IPS-15b (cell line): ENCODE measurements around the gene MPG.

Source experiments
- H3K27me3 ChIP-seq: one replicate; pipeline ENCODE4 v1.6.1; 2013; ENCODE audit warnings: low read length; ENCODE audit not compliant: control insufficient read depth, insufficient read depth
- H3K36me3 ChIP-seq: one replicate; pipeline ENCODE4 v1.6.1; 2013; ENCODE audit warnings: low read length; ENCODE audit not compliant: control insufficient read depth, insufficient read depth
- H3K4me1 ChIP-seq: one replicate; pipeline ENCODE4 v1.6.1; 2013; ENCODE audit warnings: mild to moderate bottlenecking, low read length; ENCODE audit not compliant: control insufficient read depth, insufficient read depth
- H3K4me3 ChIP-seq: one replicate; pipeline ENCODE4 v1.5.1; 2013; ENCODE audit warnings: low read depth, low read length
- H3K9ac ChIP-seq: one replicate; pipeline ENCODE4 v1.6.1; 2013; ENCODE audit warnings: low read depth, mild to moderate bottlenecking, low read length
- H3K9me3 ChIP-seq: one replicate; pipeline ENCODE4 v1.6.1; 2013; ENCODE audit warnings: mild to moderate bottlenecking, low read length; ENCODE audit not compliant: control insufficient read depth, insufficient read depth

The MPG gene

DNA sequence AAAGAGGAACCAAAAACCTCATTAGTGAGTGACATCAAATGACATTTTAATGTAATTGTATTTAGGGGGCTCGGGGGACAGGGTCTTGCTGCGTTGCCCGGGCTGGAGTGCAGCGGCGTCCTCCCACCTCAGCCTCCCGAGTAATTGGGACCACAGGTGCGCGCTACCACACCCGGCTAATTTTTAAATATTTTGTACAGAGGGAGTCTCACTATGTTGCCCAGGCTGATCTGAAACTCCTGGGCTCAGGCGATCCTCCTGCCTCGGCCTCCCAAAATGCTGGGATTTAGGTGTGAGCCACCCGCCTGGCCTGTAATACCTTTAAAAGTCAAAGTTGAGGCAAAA lies 23.8 kb upstream of the MPG start:
- Histone ChIP-seq H3K9me3 (no peaks in the 10 kb centered on the region), H3K36me3 (peaks cover 42% of the 10 kb centered on the region), H3K4me1 (no peaks in the 10 kb centered on the region), H3K27me3 (no peaks in the 10 kb centered on the region), H3K4me3 (peak overlapping the region; percentile 69), H3K9ac (peak overlapping the region; percentile 73)

DNA sequence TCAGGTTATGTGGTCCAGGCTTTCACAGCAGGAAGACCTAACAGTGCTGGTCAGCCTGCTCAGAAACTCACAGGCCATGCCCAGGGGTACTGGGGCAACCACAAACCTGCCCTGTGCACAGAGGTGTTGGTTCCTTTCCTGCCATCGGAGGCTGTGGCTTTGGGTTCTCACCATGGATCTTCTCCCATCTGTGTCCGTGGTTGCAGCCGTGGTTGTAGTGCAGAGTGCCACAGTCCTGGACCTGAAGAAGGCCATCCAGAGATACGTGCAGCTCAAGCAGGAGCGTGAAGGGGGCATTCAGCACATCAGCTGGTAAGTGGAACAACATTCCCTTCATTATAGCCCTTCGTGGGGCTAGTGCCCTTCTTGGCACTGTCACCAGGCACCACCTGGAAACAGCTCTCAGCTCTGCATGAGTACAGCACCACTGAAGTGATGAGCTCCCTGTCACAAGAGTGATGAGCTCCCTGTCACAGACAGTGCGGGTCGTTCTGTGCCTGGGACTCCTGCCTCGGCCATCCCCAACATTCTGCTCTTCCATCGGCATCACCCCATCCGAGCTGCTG lies 22.4 kb upstream of the MPG start:
- peaks cover 49% of the 10 kb centered on the region for H3K36me3 ChIP-seq
- H3K9me3 ChIP-seq: no peaks in the 10 kb centered on the region
- H3K27me3 ChIP-seq: no peaks in the 10 kb centered on the region
- H3K4me1 ChIP-seq: no peaks in the 10 kb centered on the region
- H3K4me3 ChIP-seq: no peak overlapping the region
- H3K9ac ChIP-seq: no peak overlapping the region

DNA sequence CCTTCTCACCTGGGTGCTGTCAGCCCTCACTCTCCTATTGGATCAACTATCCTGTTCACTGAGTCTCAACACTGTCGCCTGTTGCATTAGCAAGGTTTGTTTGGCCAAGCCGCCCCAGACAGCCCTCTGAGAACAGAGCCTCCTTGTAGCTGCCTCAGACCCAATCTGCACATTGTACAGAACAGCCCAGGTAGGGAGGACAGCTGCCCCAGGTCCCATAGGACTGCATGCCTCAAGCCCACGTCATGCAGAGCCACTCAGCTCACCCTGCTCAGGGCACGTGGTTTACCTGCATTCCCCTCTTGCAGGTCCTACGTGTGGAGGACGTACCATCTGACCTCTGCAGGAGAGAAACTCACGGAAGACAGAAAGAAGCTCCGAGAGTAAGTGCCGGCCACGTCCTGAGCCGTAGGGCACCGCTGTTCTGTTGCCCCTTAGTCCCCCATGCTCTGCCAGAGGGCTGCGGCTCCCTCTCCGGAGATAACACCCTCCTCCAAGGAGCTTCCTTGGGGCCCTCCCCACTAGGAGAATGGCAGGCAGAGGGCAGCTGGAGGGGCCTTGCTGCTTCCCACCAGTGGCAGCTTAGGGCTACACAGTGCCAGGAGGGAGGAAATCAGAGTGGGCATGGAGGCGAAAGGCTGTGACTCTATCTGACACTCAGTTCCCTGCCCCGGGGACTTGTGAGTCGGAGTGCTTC lies 21.6 kb upstream of the MPG start:
- H3K36me3 ChIP-seq: peaks cover 53% of the 10 kb centered on the region
- H3K27me3 ChIP-seq: no peaks in the 10 kb centered on the region
- no peak overlapping the region for H3K4me3 ChIP-seq
- no peaks in the 10 kb centered on the region for H3K9me3 ChIP-seq
- no peak overlapping the region for H3K9ac ChIP-seq
- no peaks in the 10 kb centered on the region for H3K4me1 ChIP-seq

DNA sequence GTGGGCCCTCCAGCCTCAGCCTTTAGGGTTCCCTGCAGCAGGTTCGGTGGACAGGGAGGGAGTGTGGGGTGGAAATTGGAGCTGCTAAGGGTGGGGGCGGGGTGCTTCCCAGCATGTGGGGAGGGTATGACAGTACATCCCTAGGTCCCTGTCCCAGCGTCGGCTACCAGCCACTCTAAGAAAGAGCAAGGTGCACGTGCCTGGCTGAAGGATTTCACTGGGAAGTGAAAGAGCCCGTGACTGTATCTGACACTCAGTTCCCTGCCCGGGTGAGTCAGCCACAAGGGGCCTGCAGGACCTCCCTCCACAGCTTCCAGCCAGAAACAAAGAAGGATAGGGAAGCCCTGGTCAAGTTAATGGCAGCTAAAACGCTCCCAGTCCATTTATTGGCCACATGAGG lies 20.3 kb upstream of the MPG start:
- H3K4me1 ChIP-seq: no peaks in the 10 kb centered on the region
- no peaks in the 10 kb centered on the region for H3K9me3 ChIP-seq
- H3K27me3 ChIP-seq: no peaks in the 10 kb centered on the region
- no peak overlapping the region for H3K4me3 ChIP-seq
- peaks cover 56% of the 10 kb centered on the region for H3K36me3 ChIP-seq
- H3K9ac ChIP-seq: no peak overlapping the region

DNA sequence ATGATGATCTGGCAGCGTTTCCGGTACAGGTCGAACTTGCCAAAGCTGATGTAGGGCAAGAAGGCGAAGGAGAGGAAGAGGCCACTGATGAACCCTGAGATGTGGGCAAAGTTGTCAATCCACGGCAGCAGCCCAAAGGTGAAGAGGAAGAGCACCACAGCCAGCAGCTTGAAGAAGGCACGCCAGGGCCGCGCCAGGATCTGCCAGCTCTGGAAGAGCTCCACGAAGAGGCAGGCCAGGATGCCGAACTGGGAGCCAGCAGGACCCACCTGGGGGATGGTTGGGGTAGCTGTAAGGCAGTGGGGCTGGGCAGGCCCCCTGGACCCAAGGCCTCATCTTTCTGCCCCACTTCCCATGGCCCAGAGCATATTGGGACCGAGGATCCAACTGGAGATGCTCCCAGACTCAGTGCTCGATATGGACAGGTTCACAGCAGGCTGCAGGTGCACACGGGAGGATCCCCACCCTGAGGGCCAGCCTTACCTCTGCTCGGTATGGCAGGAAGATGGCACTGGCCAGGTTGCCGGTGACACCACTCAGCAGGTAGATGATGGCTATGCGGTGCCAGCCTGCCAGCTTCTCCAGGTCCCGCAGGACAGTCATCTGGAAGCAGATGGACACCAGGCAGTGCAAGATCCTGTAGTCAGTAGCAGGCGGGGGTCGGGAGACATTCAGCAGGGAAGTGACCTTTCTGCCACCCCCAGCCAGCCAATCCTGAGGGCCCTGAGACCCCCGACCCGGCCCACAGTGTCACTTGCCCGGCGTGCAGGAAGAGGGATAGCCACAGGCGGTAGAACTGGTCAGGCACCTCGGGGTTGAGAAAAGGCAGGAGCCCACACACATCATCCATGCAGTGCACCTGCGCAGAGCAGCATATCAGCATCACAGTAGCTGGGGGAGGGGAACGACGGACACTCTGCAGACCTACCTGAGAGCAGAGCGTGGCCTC lies 19.3 kb upstream of the MPG start:
- Histone ChIP-seq H3K9me3 (no peaks in the 10 kb centered on the region), H3K36me3 (peaks cover 63% of the 10 kb centered on the region), H3K9ac (no peak overlapping the region)

DNA sequence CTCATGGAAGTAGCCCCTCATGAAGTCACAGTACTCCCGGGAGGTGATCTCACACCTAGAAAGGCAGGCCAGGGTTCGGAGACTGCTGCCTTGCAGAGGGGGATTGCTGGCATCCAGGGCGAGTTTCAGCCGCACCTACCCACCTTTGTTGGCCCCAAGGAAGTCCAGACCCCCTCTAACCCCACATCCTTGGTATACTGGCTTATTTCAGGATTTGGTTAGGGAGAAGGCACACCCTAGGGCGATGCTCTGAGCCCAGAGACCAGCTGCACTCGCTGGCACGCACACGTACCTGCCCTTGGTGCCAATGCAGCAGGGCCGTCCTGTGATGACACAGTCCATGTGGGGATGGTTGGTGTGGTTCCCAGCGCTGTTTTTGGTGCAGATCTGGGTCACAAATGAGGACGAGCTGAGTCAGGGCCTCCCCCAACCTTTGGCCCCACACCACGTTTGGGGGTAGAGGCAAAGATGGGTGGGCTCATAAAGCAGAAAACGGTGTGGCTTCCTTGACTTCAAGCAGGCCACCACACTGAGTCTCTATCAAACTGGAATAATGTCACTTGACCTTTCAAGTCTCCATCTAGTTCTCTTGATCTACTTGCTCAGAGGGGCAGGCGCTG lies 18.5 kb upstream of the MPG start:
- Histone ChIP-seq H3K4me3 (no peak overlapping the region), H3K9me3 (no peaks in the 10 kb centered on the region), H3K4me1 (no peaks in the 10 kb centered on the region), H3K36me3 (peaks cover 68% of the 10 kb centered on the region), H3K27me3 (no peaks in the 10 kb centered on the region), H3K9ac (no peak overlapping the region)

More for the DNA sequence above, 19.3 kb upstream of the MPG start:
- Histone ChIP-seq H3K4me3 (no peak overlapping the region), H3K4me1 (no peaks in the 10 kb centered on the region), H3K27me3 (no peaks in the 10 kb centered on the region)

DNA sequence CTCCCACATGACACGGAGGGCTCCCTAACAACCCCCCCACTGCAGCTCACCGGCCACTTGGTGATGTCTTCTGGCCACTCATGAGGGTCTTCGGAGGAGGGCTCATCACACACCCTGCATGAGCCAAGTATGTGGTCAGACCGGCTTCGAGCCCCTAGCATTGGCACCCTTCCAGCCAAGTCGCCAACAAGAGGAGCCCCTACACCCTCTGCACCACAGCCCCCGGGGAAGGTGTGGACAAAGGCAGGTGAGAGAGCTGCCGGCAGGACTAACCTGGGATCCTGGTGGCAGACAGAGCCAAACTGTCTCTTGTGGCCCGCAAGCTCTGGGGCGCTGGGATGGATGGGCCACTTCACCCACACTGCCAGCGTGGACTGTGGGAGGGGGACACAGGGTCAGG lies 17.9 kb upstream of the MPG start:
- H3K4me3 ChIP-seq: no peak overlapping the region
- no peaks in the 10 kb centered on the region for H3K27me3 ChIP-seq
- H3K4me1 ChIP-seq: no peaks in the 10 kb centered on the region
- peaks cover 68% of the 10 kb centered on the region for H3K36me3 ChIP-seq
- no peaks in the 10 kb centered on the region for H3K9me3 ChIP-seq
- H3K9ac ChIP-seq: no peak overlapping the region

DNA sequence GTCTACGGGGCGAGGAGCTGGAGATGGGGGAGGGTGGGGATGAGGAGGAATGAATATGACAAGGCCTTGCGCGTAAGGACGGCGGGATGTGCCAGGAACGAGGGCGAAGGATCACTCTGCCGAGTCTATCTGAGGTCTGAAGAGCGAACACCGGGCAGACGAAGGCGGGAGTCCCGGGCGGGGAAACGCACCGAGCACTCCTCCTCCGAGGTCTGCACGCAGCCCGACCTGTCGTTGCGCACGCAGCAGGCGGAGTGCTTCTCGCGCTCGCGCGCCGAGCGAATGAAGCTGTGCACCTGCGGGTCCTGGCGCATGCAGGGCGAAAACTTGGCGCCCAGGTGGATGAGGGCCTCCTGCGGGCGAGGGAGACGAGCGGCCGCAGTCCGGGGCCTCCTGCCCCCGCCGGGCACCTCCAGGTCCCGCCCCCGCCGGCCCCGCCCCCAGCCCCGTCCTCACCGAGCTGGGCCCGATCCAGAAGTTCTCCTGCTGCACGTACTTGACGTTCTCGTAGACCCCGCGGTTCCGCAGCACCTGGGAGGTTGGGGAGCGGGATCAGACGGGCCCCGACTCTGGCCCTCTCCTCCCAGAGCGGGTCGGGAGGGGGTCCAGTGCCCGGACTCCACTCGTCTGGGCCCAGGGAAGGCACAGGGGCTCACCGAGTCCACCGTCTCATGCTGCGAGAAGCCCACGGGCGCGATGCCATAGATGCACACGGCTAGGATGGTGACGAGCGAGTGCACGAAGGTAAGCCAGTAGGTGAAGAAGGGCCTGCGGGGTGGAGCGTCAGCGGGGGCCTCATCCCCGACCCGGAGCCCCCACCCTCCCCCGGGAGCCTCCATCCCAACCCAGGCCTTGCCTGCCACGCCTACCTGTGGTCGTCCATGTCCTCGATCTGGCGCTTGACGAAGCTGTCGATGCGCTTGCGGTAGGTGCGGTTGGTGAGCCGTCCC lies 16.8 kb upstream of the MPG start:
- no peak overlapping the region for H3K9ac ChIP-seq
- H3K4me1 ChIP-seq: no peaks in the 10 kb centered on the region
- H3K4me3 ChIP-seq: no peak overlapping the region
- H3K9me3 ChIP-seq: no peaks in the 10 kb centered on the region
- no peaks in the 10 kb centered on the region for H3K27me3 ChIP-seq
- H3K36me3 ChIP-seq: peaks cover 63% of the 10 kb centered on the region

DNA sequence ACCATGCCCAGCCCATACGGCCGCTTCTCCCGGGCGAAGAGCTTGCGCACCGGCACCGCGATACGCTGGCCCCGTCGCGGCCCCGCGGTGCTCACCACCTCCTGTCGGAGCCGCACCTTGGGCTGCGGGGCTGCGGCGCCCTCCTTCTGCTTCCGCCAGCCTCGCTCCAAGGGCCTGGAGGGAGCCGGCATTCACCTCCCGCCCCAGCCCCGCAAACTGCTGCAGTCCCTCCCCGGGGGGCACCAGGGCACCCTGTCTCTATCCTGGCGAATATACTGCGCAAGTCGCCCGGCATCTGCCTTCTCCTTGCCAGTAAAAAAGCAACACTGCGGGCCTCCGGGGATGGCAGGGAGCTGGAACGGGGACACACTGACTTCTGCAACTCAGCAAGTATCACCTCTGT lies 16.1 kb upstream of the MPG start:
- Histone ChIP-seq H3K9ac (no peak overlapping the region), H3K27me3 (no peaks in the 10 kb centered on the region), H3K4me1 (no peaks in the 10 kb centered on the region), H3K36me3 (peaks cover 56% of the 10 kb centered on the region), H3K4me3 (no peak overlapping the region), H3K9me3 (no peaks in the 10 kb centered on the region)

DNA sequence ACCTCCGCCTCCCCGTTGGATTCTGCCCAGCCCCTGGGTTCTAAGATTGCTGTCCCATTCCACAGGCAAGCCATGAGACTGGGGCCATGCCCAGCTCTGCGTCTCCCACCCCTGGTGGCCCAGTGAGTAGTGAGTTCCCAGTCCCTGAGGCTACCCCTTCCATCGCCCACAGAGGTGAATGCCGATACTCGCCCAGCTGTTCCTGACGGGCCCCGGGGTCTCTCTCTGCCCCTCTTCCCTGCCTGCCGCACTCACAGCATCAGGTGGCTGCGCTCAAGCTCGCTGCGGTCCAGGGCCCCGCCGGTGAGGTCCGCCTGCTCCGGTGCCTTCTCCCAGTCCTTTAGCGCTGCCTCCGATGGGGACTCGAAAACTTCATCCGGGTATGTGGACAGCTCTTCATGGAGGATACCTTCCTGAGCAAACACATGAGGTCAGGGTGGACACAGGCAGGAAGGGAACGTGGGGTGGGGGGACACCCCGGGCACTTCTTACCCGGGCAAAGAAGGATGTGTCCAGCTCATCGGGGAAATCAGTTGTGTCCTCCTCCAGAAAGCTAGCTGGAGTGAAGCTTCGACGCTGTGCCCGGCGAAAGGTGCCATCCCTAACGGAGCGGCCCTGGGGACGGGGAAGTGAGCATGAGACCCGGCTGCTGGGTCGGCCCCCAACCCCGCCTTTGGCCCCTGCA lies 15.6 kb upstream of the MPG start:
- Histone ChIP-seq H3K9ac (no peak overlapping the region), H3K4me3 (no peak overlapping the region), H3K9me3 (no peaks in the 10 kb centered on the region), H3K27me3 (no peaks in the 10 kb centered on the region), H3K4me1 (no peaks in the 10 kb centered on the region), H3K36me3 (peaks cover 51% of the 10 kb centered on the region)
